Progenitor cell of endocrine pancreas (in vitro differentiated cells): ENCODE measurements around the gene ZMAT5. TPM values are rescaled to one million over a fixed set of nuclear protein-coding genes. Genes with fewer than 3 reads are reported as not detected.

Source experiments
- DNase-seq: peaks from one replicate; pipeline ENCODE4 v3.0.0; 2021; ENCODE audit warnings: low spot score; ENCODE audit not compliant: unreplicated experiment
- H3K27ac Mint-ChIP-seq: 2 replicates; pipeline ENCODE4 v1.8.0; 2021; ENCODE audit warnings: mild to moderate bottlenecking, moderate library complexity, mixed read lengths
- H3K27me3 Mint-ChIP-seq: 2 replicates; pipeline ENCODE4 v1.8.0; 2021; ENCODE audit warnings: mixed read lengths
- H3K36me3 Mint-ChIP-seq: 2 replicates; pipeline ENCODE4 v1.8.0; 2022; ENCODE audit warnings: mixed read lengths; ENCODE audit not compliant: insufficient read depth
- H3K4me1 Mint-ChIP-seq: 2 replicates; pipeline ENCODE4 v1.8.0; 2021; ENCODE audit warnings: low read depth, mixed read lengths
- H3K4me3 Mint-ChIP-seq: 2 replicates; pipeline ENCODE4 v1.8.0; 2021; ENCODE audit warnings: low read depth, mild to moderate bottlenecking, moderate library complexity, mixed read lengths
- H3K9me3 Mint-ChIP-seq: 2 replicates; pipeline ENCODE4 v1.8.0; 2021; ENCODE audit warnings: low read depth, mixed read lengths
- total RNA-seq: library from RNA; stranded (reverse); gene quantifications from 2 replicates; pipeline ENCODE4 v1.2.1, GENCODE V29; 2021
- TF ChIP-seq, protein P1 (sequence below): fragments of 200-600 bp; sonication (generic); IDR thresholded peaks from one replicate; pipeline ENCODE4 v1.5.0; 2021; ENCODE audit warnings: antibody characterized with exemption, mild to moderate bottlenecking; ENCODE audit not compliant: unreplicated experiment

ZMAT5 gene
- total RNA-seq, 1 donor from 2014 or later = 21.1 TPM

DNA sequence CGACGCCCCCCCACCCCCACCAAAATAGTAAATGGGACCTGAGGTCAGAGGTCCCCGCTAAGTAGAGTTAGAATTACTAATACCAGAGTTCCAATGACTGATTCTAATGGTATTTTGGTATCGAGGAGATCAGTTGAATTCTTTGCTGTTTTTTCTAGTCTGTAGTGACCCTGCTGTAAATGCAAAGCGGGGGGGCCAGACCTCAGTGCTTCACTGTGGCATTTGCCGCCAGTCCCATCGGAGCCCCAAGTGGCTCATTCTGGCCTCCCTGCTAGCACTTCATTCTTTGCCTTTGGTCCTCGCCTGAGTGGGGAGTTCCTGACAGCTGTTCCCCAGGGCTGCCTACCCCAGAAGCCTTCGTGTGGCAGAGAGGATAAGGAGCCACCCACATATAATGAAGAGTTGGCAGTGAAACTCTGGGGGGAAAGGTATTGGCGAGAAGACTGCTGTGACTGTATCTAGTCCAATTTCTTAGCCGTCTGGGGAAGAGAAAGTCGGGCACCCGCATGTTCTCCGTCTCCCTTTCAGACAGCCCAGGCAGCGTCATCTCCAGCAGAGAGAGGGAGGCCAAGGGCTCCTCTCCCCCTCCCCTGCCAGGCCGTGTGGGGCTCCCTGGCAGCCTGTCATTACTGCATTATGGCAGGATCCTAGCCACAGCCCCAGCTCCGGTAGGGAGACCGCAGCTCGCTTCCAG, 66.5 kb downstream of the ZMAT5 start:
- H3K27me3 Mint-ChIP-seq = peaks cover 11% of the 10 kb centered on the region
- no peaks in the 10 kb centered on the region for H3K36me3 Mint-ChIP-seq
- no peak for DNase-seq
- peaks cover 21% of the 10 kb centered on the region for H3K4me1 Mint-ChIP-seq
- H3K9me3 Mint-ChIP-seq = no peaks in the 10 kb centered on the region
- peak overlapping the region; percentile 20 for H3K27ac Mint-ChIP-seq
- H3K4me3 Mint-ChIP-seq = no peak overlapping the region
- TF ChIP-seq, protein P1, sequence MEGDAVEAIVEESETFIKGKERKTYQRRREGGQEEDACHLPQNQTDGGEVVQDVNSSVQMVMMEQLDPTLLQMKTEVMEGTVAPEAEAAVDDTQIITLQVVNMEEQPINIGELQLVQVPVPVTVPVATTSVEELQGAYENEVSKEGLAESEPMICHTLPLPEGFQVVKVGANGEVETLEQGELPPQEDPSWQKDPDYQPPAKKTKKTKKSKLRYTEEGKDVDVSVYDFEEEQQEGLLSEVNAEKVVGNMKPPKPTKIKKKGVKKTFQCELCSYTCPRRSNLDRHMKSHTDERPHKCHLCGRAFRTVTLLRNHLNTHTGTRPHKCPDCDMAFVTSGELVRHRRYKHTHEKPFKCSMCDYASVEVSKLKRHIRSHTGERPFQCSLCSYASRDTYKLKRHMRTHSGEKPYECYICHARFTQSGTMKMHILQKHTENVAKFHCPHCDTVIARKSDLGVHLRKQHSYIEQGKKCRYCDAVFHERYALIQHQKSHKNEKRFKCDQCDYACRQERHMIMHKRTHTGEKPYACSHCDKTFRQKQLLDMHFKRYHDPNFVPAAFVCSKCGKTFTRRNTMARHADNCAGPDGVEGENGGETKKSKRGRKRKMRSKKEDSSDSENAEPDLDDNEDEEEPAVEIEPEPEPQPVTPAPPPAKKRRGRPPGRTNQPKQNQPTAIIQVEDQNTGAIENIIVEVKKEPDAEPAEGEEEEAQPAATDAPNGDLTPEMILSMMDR = no peak

DNA sequence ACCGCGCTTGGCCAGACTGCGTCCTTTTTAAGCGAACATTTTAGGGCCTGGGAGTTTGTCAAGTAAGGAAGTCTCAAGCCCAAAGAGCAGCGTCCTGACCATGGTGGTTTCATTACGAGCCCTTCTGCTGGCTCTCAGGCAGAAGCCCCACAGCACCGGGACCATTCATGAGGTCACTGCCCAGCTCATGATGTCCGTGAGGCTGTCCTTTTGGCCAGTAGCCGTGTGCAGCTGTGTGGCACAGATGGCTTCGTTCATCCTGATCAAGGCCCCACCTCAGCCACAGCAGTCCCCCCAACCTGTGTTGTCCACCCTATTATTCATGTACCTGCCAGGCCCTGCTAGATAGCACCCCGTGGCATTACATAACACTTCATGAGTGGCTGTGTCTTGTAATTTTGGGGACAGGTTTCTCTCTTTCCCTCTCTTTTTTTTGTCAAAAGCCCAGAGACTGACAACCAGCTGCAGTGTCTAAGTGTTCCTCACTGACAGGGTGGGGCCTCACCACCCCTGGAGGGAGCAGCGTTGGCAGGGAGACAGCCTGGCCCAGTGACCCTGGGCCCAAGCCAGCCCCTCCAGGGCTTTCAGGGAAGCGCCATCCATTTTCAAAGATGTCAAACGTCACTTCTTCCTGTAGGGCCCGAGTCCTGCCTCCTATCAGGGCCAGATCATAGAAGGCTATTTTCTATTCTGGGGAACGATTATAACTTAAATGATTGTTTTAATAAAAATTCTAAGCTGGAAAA, 68.8 kb downstream of the ZMAT5 start:
- Mint-ChIP-seq H3K4me1 (peaks cover 13% of the 10 kb centered on the region), H3K9me3 (no peaks in the 10 kb centered on the region), H3K27ac (peak overlapping the region; percentile 74), H3K36me3 (peaks cover 1% of the 10 kb centered on the region), H3K4me3 (no peak overlapping the region), H3K27me3 (peaks cover 4% of the 10 kb centered on the region)
- TF ChIP-seq, protein P1 = no peak
- DNase-seq = no peak

DNA sequence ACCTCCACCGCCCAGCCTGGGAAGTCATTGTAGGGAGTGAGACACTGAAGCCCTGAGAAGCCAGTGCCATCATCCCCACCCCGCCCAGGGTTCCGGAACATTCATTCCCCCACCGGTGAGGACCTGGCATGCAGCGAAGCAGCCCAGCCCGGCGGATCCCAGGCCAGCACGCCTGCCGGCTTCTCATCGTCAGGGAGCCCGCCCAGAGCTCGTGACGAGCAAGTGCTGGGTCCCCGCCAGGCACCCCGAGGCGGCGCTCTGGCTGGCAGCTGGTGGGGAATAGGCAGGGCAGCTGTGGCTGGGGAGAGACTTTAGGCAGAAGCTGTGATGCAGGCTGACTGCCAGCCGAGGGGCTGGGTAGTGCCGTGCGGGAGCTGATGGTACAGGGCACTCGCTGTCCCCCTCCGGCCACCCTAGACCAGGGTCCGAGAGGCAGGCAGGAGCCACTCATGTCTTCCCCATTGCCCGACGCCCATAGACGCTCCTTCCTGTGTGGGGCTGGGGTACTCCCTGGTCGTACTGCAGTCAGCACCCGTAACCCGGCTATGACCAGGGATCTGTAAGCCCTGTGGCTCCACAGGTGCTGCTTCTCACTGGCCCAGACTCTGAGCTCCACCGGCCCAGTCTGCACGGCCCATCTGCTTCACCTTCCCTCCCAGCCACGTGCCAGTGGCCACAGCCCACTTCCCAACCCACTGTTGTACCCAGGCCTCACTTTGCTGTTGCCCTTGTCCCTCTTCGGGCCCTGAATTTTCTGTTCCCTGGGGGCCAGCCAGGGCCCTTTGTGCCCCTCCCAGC, 71.5 kb downstream of the ZMAT5 start:
- Mint-ChIP-seq H3K9me3 (no peaks in the 10 kb centered on the region), H3K36me3 (peaks cover 3% of the 10 kb centered on the region), H3K4me3 (no peak overlapping the region), H3K27me3 (no peaks in the 10 kb centered on the region), H3K27ac (no peak overlapping the region), H3K4me1 (peaks cover under 1% of the 10 kb centered on the region)
- DNase-seq = no peak
- TF ChIP-seq, protein P1 = no peak

DNA sequence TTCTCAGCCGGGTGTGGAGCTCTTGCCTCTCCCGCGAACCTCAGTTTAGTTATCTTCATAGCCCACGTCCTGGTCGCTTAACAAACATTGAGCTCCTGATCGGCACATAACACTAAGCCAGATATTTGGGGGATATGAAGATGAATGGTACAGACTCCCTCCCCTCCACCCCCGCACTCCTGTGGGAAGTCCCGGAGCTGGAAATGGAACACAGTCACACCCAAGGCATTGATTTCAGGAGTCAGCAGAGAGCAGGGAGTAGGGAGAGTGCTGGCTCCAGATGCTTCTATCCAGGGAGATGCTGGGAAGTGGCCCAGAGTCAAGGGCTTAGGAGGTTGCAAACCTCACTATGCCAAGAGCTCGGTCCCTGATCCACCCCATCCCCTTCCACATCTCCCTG, 73.1 kb downstream of the ZMAT5 start:
- H3K27me3 Mint-ChIP-seq = no peaks in the 10 kb centered on the region
- H3K4me3 Mint-ChIP-seq = no peak overlapping the region
- no peak for DNase-seq
- no peaks in the 10 kb centered on the region for H3K4me1 Mint-ChIP-seq
- H3K27ac Mint-ChIP-seq = no peak overlapping the region
- no peaks in the 10 kb centered on the region for H3K9me3 Mint-ChIP-seq
- TF ChIP-seq, protein P1 = no peak
- H3K36me3 Mint-ChIP-seq = peaks cover 3% of the 10 kb centered on the region

DNA sequence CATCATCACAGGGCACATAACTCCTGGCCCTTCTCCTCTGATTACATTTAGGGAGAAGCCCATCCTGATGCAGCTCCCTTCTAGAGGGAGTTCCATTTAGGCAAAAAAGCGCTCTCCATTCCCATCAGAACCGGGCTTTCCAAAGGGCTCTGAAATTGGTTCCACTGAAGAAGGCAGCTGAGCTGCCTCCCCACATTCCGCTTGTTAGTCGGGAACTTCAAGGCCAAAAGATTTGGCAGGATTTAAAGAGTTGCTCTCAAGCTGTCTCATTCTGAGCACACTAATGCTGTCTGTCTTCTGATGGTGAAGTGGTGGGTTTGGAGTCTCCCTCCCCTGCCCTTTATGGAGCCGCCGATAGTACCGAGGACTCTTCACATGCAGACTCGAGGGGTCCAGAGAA, 73.6 kb downstream of the ZMAT5 start:
- no peak overlapping the region for H3K27ac Mint-ChIP-seq
- no peak overlapping the region for H3K4me3 Mint-ChIP-seq
- no peaks in the 10 kb centered on the region for H3K27me3 Mint-ChIP-seq
- peaks cover 3% of the 10 kb centered on the region for H3K36me3 Mint-ChIP-seq
- TF ChIP-seq, protein P1 = no peak
- no peaks in the 10 kb centered on the region for H3K9me3 Mint-ChIP-seq
- no peaks in the 10 kb centered on the region for H3K4me1 Mint-ChIP-seq
- DNase-seq = no peak
